Measurements from ENCODE around the gene THUMPD2.

Gene THUMPD2

GRCh38 chr2:39738936-39739335 lies 40.1 kb downstream of the THUMPD2 start:
- TF ChIP-seq CTCF (IDR thresholded peaks at IDR 0.05; ENCODE audit: extremely low read depth, insufficient read depth, missing control alignments) = no peak
- no peak for DNase-seq (ENCODE audit: low spot score)
- in situ Hi-C loops (cut with MboI; ENCODE audit: low pct_unique_long_range_greater_than_20kb, low sequenced_read_pairs, unreplicated experiment) = loop anchor here (10.0 to 25.0 kb wide), 2 partner anchors 354 to 502 kb away; partner anchors contain the start of gene CDKL4

- in situ Hi-C loops (cut with MboI; ENCODE audit: low pct_unique_long_range_greater_than_20kb, low sequenced_read_pairs, unreplicated experiment) = loop anchor here (10.0 to 25.0 kb wide), 2 partner anchors 353 to 500 kb away; partner anchors contain the start of gene CDKL4
- no peak for TF ChIP-seq CTCF (IDR thresholded peaks at IDR 0.05; ENCODE audit: extremely low read depth, insufficient read depth, missing control alignments)
- no peak for DNase-seq (ENCODE audit: low spot score)
These were observed 41.4 kb downstream of the THUMPD2 start for GRCh38 chr2:39737661-39738060.

DNA sequence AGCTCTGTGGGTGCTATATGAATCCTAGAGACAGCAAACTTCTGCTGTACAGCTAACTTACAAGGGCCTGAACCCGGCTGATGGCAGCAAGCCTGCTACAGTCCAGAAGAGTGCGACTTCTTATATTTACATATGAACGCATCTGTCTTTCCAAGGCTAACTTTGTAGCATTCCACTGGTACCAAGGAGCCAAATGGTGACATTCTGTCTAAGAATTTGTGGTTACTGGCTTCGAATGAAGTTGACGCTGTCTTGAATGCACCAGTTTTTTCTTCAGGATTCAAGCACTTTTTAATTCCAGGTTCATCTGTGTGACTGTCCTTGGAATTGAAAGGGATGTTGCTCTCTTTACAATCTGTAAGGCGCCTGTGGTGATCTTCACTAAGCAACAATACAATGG lies 42.4 kb downstream of the THUMPD2 start:
- DNase-seq (ENCODE audit: low spot score) = no peak
- in situ Hi-C loops (cut with MboI; ENCODE audit: low pct_unique_long_range_greater_than_20kb, low sequenced_read_pairs, unreplicated experiment) = loop anchor here (10.0 to 25.0 kb wide), 2 partner anchors 352 to 499 kb away; partner anchors contain the start of gene CDKL4
- TF ChIP-seq CTCF (IDR thresholded peaks at IDR 0.05; ENCODE audit: extremely low read depth, insufficient read depth, missing control alignments) = no peak

- in situ Hi-C loops (cut with MboI; ENCODE audit: low pct_unique_long_range_greater_than_20kb, low sequenced_read_pairs, unreplicated experiment) = loop anchor here (10.0 to 25.0 kb wide), 2 partner anchors 351 to 498 kb away; partner anchors contain the start of gene CDKL4
- no peak for DNase-seq (ENCODE audit: low spot score)
- TF ChIP-seq CTCF (IDR thresholded peaks at IDR 0.05; ENCODE audit: extremely low read depth, insufficient read depth, missing control alignments) = no peak
These were observed 43.4 kb downstream of the THUMPD2 start for GRCh38 chr2:39735648-39736047.

DNA sequence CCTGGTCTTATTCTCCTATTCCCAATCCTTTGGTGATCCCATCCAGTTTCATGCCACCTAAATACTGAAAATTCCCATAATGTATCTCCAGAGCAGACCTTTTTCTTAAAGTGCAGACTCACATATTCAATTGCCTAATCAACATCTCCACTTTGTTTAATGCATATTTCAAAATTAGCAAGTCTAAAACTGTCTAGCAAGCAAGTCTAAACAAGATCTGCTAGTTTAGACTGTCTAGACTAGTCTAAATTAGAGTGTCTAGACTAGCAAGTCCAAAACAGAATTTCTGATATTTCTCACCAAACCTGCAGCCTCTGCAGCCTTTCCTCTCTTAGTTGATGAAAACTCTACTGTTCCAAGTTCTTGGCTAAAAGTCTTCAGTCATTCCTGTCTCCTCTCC lies 44.6 kb downstream of the THUMPD2 start:
- no peak for DNase-seq (ENCODE audit: low spot score)
- in situ Hi-C loops (cut with MboI; ENCODE audit: low pct_unique_long_range_greater_than_20kb, low sequenced_read_pairs, unreplicated experiment) = loop anchor here (10.0 to 25.0 kb wide), 2 partner anchors 350 to 497 kb away; partner anchors contain the start of gene CDKL4
- TF ChIP-seq CTCF (IDR thresholded peaks at IDR 0.05; ENCODE audit: extremely low read depth, insufficient read depth, missing control alignments) = no peak

- in situ Hi-C loops (cut with MboI; ENCODE audit: low pct_unique_long_range_greater_than_20kb, low sequenced_read_pairs, unreplicated experiment) = loop anchor here (10.0 to 25.0 kb wide), 2 partner anchors 348 to 496 kb away; partner anchors contain the start of gene CDKL4
- no peak for TF ChIP-seq CTCF (IDR thresholded peaks at IDR 0.05; ENCODE audit: extremely low read depth, insufficient read depth, missing control alignments)
- DNase-seq (ENCODE audit: low spot score) = no peak
These were observed 45.9 kb downstream of the THUMPD2 start for GRCh38 chr2:39733070-39733674.

All from GM13977 (cell line).